LNCAP (cell line): ENCODE results near the gene PFDN4.

Experiments
- CTCF ChIP-seq: fragments of 450-650 bp; IDR thresholded peaks from 2 replicates; pipeline ENCODE4 v1.5.1; 2017; ENCODE audit warnings: mild to moderate bottlenecking

Gene PFDN4

GRCh38 chr20:54257071-54257816, 49.4 kb downstream of the PFDN4 start:
- no peak for TF ChIP-seq CTCF

- no peak for TF ChIP-seq CTCF
Observed at GRCh38 chr20:54260116-54260515, 52.2 kb downstream of the PFDN4 start.

- TF ChIP-seq CTCF = no peak
Observed at GRCh38 chr20:54262671-54263070, 54.8 kb downstream of the PFDN4 start.

DNA sequence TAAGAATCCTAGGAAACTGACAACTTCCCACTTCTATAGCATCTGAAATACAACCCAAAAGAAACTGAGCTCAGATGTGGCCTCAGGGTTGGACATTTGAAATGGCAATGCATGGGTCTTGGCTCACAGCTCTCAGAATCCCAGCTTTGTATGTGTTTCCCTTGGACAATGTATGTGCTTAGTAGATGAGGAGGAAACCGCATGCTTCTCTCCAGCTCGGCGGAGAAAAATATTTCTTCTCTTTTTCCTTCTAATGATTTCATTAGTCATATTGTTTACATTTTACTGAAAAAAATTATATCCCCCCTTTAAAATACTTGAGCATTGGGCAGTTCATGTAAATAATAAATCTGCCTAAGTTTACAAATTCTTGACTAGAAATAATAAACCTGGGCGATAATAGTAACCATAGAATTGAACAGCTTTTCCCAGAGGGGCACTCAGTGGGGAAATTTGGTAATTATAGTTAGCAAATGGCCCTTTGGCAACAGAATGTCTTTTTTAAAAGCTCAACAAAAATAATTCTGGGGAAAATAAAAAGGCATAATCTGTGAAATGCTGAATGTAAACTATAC, 55.3 kb downstream of the PFDN4 start:
- TF ChIP-seq CTCF = no peak

DNA sequence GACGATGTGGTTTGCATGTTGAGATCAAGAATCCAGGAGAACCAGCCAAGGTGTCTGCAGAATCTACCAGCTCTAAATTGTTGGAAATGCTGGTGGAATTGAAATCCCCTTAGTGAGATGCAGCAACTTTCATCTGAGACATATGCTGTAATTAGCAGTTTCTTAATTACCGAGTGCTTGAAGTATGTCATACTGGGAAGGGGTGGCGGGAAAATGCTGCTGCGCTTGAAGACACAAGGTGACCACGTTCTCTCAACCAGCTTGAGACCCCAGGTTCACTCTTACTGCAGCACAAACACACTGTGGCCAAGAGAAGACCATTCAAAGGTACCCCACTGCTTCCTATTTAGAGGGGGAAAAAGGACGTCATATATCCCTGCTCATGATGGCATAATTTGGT, 59.0 kb downstream of the PFDN4 start:
- TF ChIP-seq CTCF = no peak

- TF ChIP-seq CTCF = no peak
Observed at GRCh38 chr20:54267483-54268003, 59.7 kb downstream of the PFDN4 start.

GRCh38 chr20:54268941-54269340, 61.1 kb downstream of the PFDN4 start:
- TF ChIP-seq CTCF = no peak
